NCI-H1092 (cell line): ENCODE data around the gene ATXN7L3B.

ENCODE experiments used
- DNase-seq: peaks from one replicate; lab custom pipeline; 2025; lab: John Stamatoyannopoulos, UW

ATXN7L3B gene

DNA sequence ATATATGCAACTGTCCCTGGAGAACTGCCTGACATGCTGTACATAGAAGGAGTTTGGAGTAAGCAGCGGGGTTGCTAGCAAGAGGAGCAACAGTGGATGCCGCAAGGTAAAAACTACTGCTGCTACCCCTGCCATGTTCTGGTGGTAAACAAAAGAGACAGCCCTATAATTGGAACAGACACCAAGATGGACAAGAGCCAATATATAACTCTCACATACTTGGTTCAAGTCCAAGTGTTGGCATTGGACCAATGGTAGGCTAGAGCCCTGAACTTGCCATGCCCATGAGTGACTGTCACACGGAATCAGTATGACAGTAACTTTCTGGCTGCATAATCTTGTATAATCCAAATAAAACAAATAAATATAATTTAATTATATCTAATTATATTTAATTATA, 13.7 kb downstream of the ATXN7L3B start:
- no peak for DNase-seq

DNA sequence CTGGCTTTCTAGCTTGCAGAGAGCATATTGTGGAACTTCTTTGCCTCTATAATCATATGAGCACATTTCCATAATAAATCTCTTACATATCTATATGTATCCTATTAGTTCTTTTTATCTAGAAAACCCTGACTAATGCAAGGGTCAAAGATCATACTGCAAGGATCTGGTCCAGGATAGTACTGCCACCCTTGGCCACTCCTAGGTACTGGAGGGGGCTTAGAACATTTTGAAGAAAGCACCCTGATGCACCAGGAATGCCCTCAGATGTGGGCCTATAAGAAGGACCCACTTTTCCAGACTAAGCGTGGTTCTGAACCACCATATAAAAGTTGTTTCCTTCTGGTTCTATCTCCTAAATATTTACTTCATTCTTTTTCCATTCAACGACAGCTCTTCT, 14.6 kb downstream of the ATXN7L3B start:
- no peak for DNase-seq

DNA sequence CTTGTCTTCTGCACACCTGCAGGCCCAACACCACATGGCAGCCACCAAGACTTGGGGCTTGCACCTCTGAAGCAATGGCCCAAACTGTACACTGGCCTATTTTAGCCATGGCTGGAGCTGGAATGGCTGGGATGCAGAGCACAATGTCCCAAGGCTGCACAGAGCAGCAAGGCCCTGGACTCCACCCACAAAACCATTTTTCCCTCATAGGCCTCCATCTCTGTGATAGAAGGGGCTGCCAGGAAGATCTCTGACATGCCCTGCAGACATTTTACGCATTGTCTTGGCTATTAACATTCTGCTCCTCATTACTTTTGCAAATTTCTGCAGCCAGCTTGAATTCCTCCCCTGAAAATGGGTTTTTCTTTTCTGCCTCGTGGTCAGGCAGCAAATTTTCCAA, 22.1 kb downstream of the ATXN7L3B start:
- no peak for DNase-seq

DNA sequence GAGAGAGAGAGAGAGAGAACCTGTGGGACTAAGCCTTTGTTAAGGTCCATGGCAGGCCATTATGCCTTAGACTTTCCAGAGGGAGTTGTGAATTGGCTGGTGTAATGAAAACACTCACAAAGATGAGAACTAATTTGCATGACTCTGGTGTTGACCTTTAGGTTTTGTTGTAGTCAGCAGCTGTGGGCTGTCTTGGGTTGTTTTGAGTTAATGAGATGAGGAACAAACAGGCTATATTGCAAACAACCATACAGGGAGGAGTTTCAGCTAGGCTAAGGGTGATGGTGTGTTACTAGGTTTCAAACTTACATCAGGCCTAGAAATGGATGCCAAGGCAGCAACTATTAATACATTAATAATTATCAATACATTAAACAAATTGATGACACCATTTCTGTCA, 26.3 kb downstream of the ATXN7L3B start:
- DNase-seq = no peak

DNA sequence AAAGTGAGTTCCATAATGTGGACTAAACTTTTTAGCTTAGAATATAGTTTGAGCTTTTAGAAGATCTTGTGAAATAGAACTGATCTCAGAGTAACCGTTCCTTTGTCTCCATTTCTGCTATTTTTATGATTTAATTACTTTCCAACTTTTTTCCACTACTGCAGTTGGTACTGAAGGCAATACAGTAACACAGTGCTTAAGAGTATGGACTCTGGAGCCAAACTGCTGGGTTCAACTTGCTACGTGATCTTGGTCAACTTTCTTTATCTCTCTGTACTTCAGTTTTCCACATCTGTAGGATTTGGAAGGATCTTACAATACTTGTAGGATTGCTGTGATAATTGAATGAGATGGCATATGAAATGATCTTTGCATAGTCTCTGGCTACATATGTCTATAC, 40.9 kb downstream of the ATXN7L3B start:
- DNase-seq = no peak

DNA sequence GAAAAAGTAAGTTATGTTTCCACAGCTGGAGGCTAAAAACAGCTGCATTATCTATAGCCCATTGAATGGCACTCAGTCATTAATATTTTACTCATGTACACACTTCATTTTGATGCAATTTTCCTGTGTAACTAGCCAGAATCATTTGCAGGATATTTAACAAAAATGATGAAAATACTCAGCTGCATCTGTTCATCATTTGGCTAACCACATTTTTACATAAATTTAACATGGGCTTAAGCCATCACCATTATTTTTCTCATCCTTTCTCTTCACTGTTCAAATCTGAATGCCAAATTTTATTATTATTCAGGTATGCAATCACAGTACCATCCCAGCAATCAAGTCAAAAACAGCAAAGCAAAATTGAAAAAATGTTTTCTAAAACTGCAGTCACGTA, 41.8 kb downstream of the ATXN7L3B start:
- DNase-seq = no peak

DNA sequence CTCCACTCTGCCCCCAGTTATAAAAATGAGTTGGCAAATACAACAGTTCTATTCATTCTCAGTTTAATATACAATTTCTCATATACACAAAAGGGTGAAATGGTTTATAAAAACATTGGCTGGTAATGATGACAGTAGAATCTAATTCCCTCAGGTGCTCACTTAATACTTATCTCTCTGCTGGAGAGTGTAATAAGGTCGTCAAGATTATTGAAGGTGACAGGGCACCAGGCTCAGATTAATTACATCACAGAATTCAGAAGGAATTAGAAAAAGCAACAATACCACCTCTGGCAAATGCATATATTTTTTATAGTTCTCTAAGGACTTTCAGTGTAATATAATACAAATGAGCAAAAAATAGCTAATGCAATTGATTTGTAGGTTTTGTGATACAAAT, 42.3 kb downstream of the ATXN7L3B start:
- no peak for DNase-seq

DNA sequence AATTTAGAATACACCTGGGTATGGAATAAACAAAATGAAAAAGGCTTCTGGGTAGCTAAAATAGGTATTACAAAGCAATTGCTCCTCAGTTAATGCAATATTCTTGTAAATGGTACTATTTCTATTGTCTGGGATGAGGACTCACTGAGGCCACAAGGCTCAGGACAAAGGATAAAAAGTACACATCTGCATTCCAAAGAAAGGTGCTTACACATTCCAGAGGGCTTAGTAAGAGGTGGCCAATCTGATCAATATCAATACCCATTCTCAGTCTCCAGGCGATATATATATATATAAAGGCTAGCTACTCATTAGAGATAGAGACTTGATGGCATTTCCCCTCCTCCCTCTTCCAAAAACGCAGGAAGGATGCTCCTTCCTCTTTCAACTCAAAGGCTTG, 43.8 kb downstream of the ATXN7L3B start:
- DNase-seq = no peak

DNA sequence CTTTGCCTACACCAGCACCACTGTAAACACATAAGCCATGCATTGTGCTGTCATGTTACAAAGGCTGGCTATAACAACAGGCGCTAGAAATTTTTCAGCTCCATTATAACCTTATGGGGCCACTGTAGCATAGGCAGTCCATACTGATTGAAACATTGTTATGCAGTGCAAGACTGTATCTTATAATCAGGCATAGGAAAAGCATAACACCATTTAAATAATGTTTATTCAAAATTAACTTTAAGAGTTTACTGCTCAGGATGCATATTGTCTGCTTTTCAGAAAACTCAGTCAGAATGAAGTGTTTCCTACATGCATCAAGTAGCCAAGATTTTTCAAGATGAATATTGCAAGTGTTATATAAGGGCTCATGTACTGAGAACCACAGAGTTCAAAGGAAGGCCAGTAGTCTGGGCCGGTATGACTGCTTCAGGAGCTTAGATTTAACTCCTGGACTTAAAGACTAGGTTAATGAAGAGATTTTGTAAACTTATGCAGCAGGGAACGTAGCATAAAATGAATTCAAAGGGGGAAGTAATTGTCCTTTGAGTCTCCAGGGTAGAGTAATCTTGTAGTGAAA, 46.9 kb downstream of the ATXN7L3B start:
- no peak for DNase-seq

DNA sequence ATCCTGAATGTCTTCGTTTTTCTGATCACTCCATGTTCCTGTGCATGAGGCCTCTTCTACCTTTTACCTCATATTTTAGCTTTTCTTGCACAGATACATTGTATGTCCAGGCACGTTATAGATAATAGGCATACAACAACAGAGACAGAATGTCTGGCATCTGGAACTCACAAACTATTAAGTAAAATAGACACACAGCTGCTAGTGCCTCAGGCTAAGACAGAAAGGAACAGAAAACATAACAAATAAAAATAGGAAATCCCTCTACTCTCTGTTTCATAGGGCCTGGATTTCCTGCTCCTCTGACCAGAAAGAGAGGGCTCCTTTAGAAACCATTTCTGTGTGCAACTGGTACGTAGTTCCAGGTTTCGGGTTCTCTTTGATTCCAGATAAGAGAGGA, 48.6 kb downstream of the ATXN7L3B start:
- no peak for DNase-seq
